HG02884 (cell line): ENCODE measurements around the gene C10orf105.

ENCODE experiments used
- ATAC-seq: cut with Tn5 transposase; IDR thresholded peaks from one replicate; pipeline ENCODE4 v1.9.1; 2021; ENCODE audit warnings: mild to moderate bottlenecking, moderate library complexity; ENCODE audit not compliant: unreplicated experiment

C10orf105 gene

DNA sequence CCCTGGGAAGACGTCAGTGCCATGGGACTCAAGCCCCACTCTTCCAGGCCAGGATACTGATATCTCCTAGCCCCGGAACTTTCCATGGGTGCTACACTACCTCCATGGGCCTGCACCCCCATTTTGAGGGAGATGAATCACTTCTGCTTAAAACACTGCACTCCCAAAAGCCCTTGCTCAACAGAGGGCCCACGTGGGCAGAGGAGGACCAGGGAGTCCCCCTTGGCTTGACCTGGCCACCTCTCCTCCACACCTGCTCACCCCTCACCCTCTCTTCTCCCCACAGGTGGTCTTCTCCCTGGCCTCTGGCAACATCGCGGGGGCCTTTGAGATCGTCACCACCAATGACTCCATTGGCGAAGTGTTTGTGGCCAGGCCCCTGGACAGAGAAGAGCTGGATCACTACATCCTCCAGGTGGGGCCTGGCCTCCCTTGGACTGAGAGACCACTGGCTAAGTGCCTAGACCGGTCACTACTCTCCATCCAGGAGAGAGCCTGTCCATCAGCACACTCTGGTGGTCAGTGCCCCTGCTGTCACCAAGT, 19.9 kb upstream of the C10orf105 start:
- ATAC-seq, result no peak

DNA sequence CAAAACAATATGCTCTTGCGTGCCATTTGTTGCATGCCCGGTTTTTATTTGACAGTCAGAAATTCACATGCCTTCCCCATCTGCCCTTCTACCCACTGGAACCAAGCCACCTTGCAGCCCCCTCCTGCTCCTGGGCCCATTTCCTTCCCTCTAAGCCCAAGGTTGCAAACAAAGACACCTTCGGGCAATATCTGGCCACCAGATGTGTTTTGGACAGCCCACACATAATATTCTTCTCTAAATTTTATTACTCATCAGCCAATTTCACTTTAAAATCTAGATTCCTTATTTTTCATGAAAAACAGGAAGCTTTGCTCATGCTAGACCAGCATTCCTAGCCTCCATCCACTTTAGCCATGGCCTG, 18.2 kb upstream of the C10orf105 start:
- ATAC-seq, result no peak

DNA sequence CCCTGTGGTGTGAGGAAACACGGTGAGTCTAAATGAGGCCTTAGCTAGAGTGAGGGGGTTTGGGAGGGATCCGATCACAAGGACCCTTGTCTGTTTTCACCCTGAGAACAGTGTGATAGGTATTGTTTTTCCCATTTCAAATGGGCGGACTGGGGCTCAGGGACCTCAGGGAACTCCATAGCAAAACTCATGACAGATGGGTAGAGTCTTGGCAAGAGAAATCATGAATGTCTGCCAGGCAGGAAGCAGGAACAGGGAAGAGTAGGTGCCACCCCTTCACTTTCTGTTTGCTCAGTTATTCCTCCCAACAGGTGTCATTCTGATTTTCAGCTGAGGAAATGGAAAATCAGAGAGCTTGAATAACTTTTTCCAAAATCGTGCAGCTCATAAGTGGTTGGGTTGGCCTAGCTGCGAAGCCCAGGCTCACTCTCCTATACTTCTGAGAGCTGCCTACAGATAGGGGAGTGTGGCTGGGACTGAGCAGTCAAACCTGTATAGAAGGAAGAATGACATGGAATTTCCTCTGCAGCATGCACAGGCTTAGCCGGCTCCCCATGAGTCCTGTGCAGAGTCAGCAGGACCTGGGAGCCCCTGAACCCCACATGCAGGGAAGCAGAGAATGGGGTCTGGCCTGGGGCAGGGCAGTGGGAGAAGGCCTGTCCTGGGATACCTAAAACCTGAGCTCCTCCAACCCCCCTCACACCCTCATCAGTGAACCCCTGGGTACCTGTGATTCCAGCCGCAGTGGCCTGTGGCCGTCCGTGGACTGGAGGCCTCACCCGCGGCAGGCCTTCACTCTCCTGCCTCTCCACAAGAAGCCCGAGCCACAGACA, 17.6 kb upstream of the C10orf105 start:
- no peak for ATAC-seq

DNA sequence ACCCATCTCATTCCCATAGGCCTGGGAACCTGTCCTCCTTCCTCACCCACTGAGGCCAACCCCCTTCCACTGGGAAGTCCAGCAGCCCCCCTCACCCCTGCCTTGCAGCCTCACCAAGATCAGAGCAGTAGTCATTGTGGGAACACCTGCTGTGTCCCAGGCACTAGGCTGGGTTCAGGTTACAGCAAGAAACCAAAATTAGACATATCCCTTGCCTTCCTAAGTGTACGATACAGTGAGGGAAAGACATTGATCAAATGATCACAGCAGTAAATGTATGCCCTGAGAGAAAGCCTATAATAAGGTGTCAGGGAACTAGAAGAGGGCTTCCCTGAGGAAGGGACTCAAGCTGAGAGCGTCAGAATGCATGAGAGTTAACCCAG, 17.0 kb upstream of the C10orf105 start:
- no peak for ATAC-seq

DNA sequence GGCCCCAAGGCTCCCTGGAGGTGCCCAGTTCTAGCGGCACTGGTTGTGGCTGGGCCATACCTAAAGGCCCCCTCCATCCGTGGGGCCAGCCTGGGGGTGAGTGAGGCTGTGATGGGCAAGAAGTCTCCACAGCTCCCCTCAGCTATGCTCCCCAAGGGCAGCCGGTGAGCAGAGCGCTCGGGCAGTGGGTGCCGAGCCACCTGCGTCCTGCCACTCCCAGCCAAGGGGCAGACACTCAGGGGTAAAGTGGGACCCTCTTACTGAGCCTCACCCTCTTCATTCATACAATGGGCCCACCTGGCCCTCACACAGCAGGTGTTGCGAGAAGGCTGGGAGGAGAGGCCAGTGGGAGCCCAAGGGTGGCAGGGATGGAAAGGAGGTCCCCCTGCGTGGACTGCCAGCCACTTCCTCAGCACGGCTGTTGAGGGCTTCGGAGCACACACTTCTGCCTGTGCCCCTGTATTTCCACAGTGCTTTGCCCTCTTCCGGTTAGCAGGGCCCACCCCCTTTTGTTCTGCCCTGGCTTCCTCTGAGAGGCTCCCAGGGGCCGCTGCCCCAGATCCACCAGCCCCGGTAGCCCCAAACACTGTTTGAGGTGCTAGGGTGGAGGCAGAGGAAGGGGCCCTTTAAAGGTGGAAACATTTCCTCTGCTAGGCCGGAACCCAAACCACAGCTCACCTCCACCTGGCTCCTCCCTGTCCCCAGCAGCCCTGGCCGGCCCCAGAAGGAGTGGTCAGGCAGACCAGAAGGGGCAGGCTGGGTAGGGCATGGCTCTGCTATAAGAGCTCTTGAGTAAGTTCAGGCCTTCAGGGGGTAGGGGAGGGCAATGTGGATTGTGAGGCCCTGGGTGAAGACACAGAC, 16.4 kb upstream of the C10orf105 start:
- no peak for ATAC-seq

- ATAC-seq, result no peak
Observed at GRCh38 chr10:71734797-71735196, 15.2 kb upstream of the C10orf105 start.

- ATAC-seq, result no peak
Observed at GRCh38 chr10:71731791-71732190, 12.2 kb upstream of the C10orf105 start.

DNA sequence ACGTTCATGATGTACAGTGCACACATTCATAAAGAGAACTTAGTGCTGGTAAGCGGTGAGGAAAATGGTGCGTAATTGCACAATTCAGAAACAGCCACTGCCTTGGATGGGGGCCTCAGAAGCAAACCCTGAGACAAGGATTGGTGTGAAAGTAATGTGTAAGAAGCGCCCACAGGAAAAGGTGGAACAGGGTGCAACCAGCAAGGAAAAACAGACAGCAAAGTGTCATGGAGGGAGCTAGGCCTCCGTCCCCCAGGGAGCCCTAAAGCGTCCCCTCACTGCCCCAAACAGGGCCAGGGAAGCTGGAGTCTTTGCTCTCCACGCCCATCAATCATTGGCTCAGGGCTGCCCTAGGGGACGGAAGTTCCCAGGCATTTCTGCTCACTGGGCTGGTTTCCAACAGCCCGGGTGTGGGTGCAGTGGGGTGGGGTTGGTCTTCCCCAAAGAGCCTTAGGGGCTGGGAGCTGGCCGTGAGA, 9.6 kb upstream of the C10orf105 start:
- ATAC-seq, result no peak

GRCh38 chr10:71727738-71728737, 8.5 kb upstream of the C10orf105 start:
- ATAC-seq, result peak; percentile 51

DNA sequence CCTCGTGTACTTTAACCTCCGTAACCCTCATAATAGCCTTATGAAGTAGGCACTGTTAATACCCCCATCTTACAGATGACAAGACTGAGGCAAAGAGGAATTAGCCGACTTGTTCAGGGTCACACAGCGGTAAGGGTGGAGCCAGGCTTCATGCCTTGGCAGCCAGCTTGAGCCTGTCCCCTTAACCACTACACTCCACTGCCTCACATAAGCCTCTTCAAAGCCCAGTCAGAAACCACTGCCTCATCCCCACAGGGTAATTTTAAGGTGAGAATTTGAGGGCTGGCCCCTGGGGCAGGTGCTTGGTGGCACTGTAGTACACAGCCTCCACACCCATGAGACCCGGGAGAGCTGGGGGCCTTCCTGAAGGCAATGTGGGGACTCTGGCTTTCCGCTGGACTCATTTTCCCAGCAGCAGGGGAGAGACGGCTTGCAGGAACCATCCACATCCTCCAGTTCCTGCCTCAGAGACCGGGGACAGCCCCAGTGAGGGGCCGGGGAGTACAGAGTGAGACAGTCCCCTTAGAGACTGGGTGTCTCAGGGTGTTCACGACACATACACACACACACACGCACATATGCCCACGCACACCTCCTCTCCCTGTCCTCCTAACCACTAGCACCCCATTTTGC, 7.6 kb upstream of the C10orf105 start:
- peak; percentile 52 for ATAC-seq

DNA sequence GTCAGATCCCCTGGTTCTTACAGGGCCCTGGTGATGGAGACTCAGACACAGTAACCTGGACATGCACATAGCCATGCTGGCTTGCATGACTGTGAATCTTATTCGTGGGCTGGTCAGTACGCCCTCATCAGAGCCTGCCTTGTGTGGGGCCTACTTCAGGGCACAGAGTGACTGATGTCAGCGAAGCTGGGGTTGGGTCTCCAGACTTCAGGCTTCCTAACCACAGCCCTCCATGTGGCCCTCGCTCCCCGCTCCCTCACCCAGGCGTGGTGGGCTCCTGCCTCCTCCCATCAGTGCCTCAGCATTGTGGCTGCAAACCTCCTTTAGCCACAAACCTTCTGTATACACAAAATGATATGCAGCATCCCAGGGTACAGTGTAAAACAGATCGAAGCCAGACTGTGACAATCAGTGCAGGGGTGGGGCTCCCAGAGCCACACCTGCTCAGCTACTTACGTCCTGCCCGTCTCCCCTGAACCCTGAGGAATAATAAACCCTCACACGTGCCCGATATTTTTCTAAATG, 7.1 kb upstream of the C10orf105 start:
- no peak for ATAC-seq

DNA sequence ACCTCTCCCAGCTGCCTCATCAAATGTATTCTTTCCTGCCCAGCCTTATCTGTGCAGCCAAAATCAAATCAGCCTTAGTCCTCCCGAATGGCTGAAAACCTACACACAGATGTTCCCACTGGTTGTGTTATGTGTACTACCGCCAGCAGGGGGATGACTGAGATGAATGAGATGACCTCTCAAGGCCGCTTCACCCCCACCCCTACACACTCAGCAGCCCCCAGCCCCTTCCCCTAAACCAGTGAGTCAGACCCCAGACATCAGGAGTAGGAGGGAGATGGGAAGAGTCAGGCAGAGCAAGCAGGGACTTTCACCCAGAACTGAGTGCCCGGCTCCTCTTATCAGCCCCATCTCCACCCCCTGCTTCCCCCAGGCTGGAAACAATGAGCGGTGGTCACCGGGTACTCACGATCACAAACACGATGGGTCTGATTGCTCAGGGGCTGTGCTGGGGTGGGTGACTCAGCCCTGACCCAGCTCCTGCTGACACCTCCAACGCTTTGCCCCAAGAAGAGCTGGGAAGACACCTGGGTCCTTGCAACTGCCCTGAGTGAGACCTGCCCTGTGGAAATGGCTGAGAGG, 6.5 kb upstream of the C10orf105 start:
- ATAC-seq, result no peak

DNA sequence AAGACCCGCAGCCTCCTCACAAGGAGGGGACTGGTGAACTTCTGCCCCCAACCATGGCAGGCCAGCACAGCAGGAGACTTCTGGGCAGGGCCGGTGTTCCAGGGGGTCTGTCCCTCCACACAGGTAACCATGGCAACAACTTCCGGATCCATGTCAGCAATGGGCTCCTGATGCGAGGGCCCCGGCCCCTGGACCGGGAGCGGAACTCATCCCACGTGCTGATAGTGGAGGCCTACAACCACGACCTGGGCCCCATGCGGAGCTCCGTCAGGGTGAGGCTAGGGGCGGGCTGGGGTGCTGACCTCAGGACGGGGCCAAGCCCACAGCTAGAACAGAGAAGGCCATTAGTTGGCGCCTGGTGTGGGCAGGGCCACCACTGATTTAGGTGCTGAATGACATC, 5.7 kb upstream of the C10orf105 start:
- no peak for ATAC-seq

- ATAC-seq, result no peak
Observed at GRCh38 chr10:71724539-71724938, 5.0 kb upstream of the C10orf105 start.

- ATAC-seq, result no peak
Observed at GRCh38 chr10:71723311-71723710, 3.7 kb upstream of the C10orf105 start.

DNA sequence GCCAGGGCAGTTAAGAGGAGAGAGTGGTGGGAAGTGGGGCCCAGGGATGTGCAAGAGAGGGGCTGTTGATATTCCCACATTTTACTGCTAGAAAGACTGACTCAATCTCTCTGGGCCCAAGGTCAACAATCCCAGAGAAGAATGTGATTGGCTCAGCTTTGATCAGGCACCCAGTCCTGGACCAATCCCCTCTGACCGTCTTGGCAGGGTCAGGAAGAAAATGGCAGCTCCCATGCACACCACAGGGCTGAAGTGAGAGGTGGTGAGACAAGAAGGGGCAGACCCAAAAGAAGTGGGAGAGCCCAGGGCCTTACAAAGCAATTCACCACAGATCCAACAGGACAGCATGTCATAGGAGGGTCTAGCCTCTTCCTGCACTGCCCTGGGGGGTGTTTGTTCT, 3.3 kb upstream of the C10orf105 start:
- no peak for ATAC-seq

GRCh38 chr10:71721313-71721712, 1.7 kb upstream of the C10orf105 start:
- ATAC-seq, result no peak

DNA sequence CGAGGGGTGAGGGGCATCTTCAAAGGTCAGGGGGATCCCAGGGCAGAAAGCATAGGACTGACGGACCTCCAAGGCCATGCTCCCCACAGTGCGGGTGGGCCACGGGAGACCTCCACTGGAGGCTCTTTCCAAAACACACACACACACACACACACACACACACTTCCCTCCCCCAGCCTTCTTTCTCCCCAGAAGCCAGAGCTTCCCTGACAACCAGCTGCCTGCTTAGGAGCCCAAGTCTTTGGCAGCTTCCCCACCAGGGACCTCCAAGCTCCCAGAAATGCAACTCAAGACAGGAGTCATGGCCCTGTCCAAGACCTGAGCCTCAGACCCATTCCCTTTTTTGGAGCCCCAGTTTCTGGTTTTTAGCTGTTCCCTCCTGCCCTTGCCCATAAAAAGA, 710 bp upstream of the C10orf105 start:
- no peak for ATAC-seq

DNA sequence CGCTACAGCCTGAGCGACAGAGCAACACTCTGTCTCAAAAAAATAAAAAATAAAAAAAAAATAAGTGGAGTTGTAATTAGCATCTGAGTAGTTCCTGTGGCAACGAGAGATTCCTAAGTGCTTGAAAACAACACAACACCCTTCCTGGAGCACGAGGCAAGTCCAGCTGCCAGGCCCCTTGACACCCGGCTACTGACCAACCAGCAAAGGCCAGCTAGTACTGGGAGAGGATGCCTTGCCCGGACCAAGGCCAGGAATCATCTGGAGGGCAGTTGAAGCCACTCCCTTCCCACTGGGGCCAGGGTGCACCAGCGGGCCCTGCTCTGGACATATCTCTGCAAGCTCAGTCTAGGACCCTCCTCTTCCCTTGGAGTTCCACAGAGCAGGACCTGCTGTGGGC, 536 bp downstream of the C10orf105 start:
- no peak for ATAC-seq
